ENCODE results near the gene IFRD2. TPM values are rescaled to one million over a fixed set of nuclear protein-coding genes. Genes with fewer than 3 reads are reported as not detected.

The IFRD2 gene
- total and polyA plus RNA-seq, 2 experiments from 2014 or later, result 85.4 to 90.2 TPM

DNA sequence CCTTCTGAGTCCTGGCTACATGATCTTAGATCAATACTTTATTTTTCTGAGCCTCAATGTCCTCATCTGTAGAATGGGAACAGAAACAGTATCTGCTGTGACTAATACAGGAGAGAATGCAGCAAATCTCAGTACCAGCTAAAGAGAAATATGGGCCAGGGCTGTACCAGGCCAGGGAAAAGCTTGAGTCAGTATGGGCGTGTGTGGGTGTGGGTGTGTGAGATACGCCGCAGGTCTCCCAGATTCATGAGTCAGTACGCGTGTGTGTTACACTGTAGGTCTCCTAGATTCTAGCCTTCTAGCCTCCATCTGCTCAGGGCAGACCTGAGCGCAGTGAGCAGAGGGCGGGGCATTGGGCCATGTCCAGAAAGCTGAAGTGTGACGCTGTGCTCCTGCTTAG, 41.0 kb downstream of the IFRD2 start:
- peaks cover 4% of the 10 kb centered on the region; the same call in 1 of the 2 replicates for H3K36me3 ChIP-seq (ENCODE audit: low read depth)
- peaks cover 37% of the 10 kb centered on the region for H3K4me1 ChIP-seq (ENCODE audit: insufficient read depth)
- H3F3A ChIP-seq (ENCODE audit: insufficient read depth), result peaks cover 18% of the 10 kb centered on the region
- in situ Hi-C loops (cut with MboI), result no loop called here
- H3K9me3 ChIP-seq (ENCODE audit: low read depth), result no peaks in the 10 kb centered on the region
- no peak overlapping the region for H2AFZ ChIP-seq
- TF ChIP-seq EZH2phosphoT487 (IDR thresholded peaks at IDR 0.05; ENCODE audit: insufficient read depth, low read depth) (no peak), EZH2 (IDR thresholded peaks at IDR 0.05; ENCODE audit: insufficient read depth, poor library complexity, severe bottlenecking) (no peak)
- peaks cover 91% of the 10 kb centered on the region for H3K79me2 ChIP-seq (ENCODE audit: insufficient read depth)
- no peaks in the 10 kb centered on the region for H3K27me3 ChIP-seq (replicated peaks; ENCODE audit: insufficient read depth)
- peak overlapping the region; percentile 66 for H3K27ac ChIP-seq
- H3K4me3 ChIP-seq, result no peak overlapping the region
- no peak overlapping the region for H3K4me2 ChIP-seq (ENCODE audit: unreplicated experiment)
- no peaks in the 10 kb centered on the region for H3K9me2 ChIP-seq (ENCODE audit: insufficient read depth)
- 31 to 39% methylated on average over 8 of the region's 8 CpGs for WGBS, 2 experiments (ENCODE audit: low coverage in 1 of 2, low lambda C conversion rate in 2 of 2, missing lambda C conversion rate in 2 of 2)
- no peak overlapping the region for H3K9ac ChIP-seq
- H4K20me1 ChIP-seq (ENCODE audit: insufficient read depth), result no peaks in the 10 kb centered on the region
- peak; percentile 96 for DNase-seq

- Histone ChIP-seq H3K9me3 (ENCODE audit: low read depth) (no peaks in the 10 kb centered on the region), H3F3A (ENCODE audit: insufficient read depth) (peaks cover 24% of the 10 kb centered on the region), H3K4me3 (no peak overlapping the region), H3K9ac (no peak overlapping the region), H3K79me2 (ENCODE audit: insufficient read depth) (peaks cover 92% of the 10 kb centered on the region), H3K27me3 (replicated peaks; ENCODE audit: insufficient read depth) (no peaks in the 10 kb centered on the region), H4K20me1 (ENCODE audit: insufficient read depth) (no peaks in the 10 kb centered on the region), H3K4me2 (ENCODE audit: unreplicated experiment) (no peak overlapping the region), H3K9me2 (ENCODE audit: insufficient read depth) (no peaks in the 10 kb centered on the region), H3K27ac (peak overlapping the region; percentile 3; the same call in 1 of the 2 replicates), H3K36me3 (ENCODE audit: low read depth) (peaks cover 4% of the 10 kb centered on the region; the same call in 1 of the 2 replicates), H2AFZ (no peak overlapping the region), H3K4me1 (ENCODE audit: insufficient read depth) (peaks cover 43% of the 10 kb centered on the region)
- DNase-seq, result no peak
- TF ChIP-seq EZH2 (IDR thresholded peaks at IDR 0.05; ENCODE audit: insufficient read depth, poor library complexity, severe bottlenecking) (no peak), EZH2phosphoT487 (IDR thresholded peaks at IDR 0.05; ENCODE audit: insufficient read depth, low read depth) (no peak)
- 81 to 100% methylated on average over 4 of the region's 4 CpGs for WGBS, 2 experiments (ENCODE audit: low coverage in 1 of 2, low lambda C conversion rate in 2 of 2, missing lambda C conversion rate in 2 of 2)
- in situ Hi-C loops (cut with MboI), result no loop called here
These were observed 41.7 kb downstream of the IFRD2 start for GRCh38 chr3:50250514-50250913.

GRCh38 chr3:50249457-50249856, 42.8 kb downstream of the IFRD2 start:
- H3K9ac ChIP-seq, result no peak overlapping the region
- no peak for DNase-seq
- H3K27ac ChIP-seq, result no peak overlapping the region
- H3K27me3 ChIP-seq (replicated peaks; ENCODE audit: insufficient read depth), result no peaks in the 10 kb centered on the region
- H3K9me3 ChIP-seq (ENCODE audit: low read depth), result no peaks in the 10 kb centered on the region
- no peak overlapping the region for H2AFZ ChIP-seq
- no peaks in the 10 kb centered on the region for H3K9me2 ChIP-seq (ENCODE audit: insufficient read depth)
- H3K36me3 ChIP-seq (ENCODE audit: low read depth), result peaks cover 4% of the 10 kb centered on the region; the same call in 1 of the 2 replicates
- H3K4me3 ChIP-seq, result no peak overlapping the region
- TF ChIP-seq EZH2 (IDR thresholded peaks at IDR 0.05; ENCODE audit: insufficient read depth, poor library complexity, severe bottlenecking) (no peak), EZH2phosphoT487 (IDR thresholded peaks at IDR 0.05; ENCODE audit: insufficient read depth, low read depth) (no peak)
- H3K79me2 ChIP-seq (ENCODE audit: insufficient read depth), result peaks cover 92% of the 10 kb centered on the region
- H3K4me1 ChIP-seq (ENCODE audit: insufficient read depth), result peaks cover 47% of the 10 kb centered on the region
- in situ Hi-C loops (cut with MboI), result no loop called here
- peaks cover 32% of the 10 kb centered on the region for H3F3A ChIP-seq (ENCODE audit: insufficient read depth)
- no peak overlapping the region for H3K4me2 ChIP-seq (ENCODE audit: unreplicated experiment)
- H4K20me1 ChIP-seq (ENCODE audit: insufficient read depth), result no peaks in the 10 kb centered on the region
- WGBS, 2 experiments (ENCODE audit: low coverage in 1 of 2, low lambda C conversion rate in 2 of 2, missing lambda C conversion rate in 2 of 2), result 86 to 89% methylated on average over 5 of the region's 5 CpGs

GRCh38 chr3:50248387-50248786, 43.8 kb downstream of the IFRD2 start:
- Histone ChIP-seq H3K27ac (peak overlapping the region; percentile 91), H3K9ac (peak overlapping the region; percentile 77), H3K9me2 (ENCODE audit: insufficient read depth) (no peaks in the 10 kb centered on the region), H2AFZ (no peak overlapping the region), H3K27me3 (replicated peaks; ENCODE audit: insufficient read depth) (no peaks in the 10 kb centered on the region), H3K4me3 (no peak overlapping the region), H3K9me3 (ENCODE audit: low read depth) (no peaks in the 10 kb centered on the region), H3K4me2 (ENCODE audit: unreplicated experiment) (peak overlapping the region; percentile 23), H3K79me2 (ENCODE audit: insufficient read depth) (peaks cover 92% of the 10 kb centered on the region), H4K20me1 (ENCODE audit: insufficient read depth) (no peaks in the 10 kb centered on the region), H3K36me3 (ENCODE audit: low read depth) (peaks cover 4% of the 10 kb centered on the region; the same call in 1 of the 2 replicates), H3F3A (ENCODE audit: insufficient read depth) (peaks cover 41% of the 10 kb centered on the region), H3K4me1 (ENCODE audit: insufficient read depth) (peaks cover 46% of the 10 kb centered on the region)
- WGBS, 2 experiments (ENCODE audit: low coverage in 1 of 2, low lambda C conversion rate in 2 of 2, missing lambda C conversion rate in 2 of 2), result 6 to 9% methylated on average over 3 of the region's 3 CpGs
- in situ Hi-C loops (cut with MboI), result no loop called here
- no peak for TF ChIP-seq EZH2 (IDR thresholded peaks at IDR 0.05; ENCODE audit: insufficient read depth, poor library complexity, severe bottlenecking)
- no peak for TF ChIP-seq EZH2phosphoT487 (IDR thresholded peaks at IDR 0.05; ENCODE audit: insufficient read depth, low read depth)
- peak; percentile 72 for DNase-seq
